HG03097 (cell line): ENCODE measurements around the gene RAB17.

Experiments
- ATAC-seq: cut with Tn5 transposase; IDR thresholded peaks from one replicate; pipeline ENCODE4 v1.9.1; 2021; ENCODE audit not compliant: unreplicated experiment, low FRiP score

RAB17 gene, protein sequence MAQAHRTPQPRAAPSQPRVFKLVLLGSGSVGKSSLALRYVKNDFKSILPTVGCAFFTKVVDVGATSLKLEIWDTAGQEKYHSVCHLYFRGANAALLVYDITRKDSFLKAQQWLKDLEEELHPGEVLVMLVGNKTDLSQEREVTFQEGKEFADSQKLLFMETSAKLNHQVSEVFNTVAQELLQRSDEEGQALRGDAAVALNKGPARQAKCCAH

GRCh38 chr2:237590272-237591140 is at the start of gene RAB17:
TSS of gene RAB17 (minus strand) at chr2:237590734. CDS start at chr2:237586154, 4,580 bp downstream.
- ATAC-seq: no peak

DNA sequence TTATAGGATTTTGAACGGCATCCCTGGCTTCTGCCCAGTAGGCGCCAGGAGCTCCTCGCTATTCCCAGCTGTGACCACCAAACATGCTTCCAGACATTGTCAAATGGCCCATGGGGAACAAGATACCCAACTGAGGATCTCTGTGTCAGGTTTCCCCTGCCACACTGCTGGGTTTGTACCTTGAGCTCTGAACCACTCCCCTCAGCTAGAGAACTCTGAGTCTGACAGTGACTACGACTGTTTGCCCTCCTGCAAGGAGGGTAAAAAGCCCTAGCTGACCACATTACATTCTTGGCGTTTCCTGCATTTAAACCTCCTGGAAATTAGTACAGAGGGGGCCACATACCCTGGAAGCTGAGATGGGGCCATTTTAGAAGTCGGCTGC is 49.3 kb upstream of the RAB17 start:
- ATAC-seq: no peak

DNA sequence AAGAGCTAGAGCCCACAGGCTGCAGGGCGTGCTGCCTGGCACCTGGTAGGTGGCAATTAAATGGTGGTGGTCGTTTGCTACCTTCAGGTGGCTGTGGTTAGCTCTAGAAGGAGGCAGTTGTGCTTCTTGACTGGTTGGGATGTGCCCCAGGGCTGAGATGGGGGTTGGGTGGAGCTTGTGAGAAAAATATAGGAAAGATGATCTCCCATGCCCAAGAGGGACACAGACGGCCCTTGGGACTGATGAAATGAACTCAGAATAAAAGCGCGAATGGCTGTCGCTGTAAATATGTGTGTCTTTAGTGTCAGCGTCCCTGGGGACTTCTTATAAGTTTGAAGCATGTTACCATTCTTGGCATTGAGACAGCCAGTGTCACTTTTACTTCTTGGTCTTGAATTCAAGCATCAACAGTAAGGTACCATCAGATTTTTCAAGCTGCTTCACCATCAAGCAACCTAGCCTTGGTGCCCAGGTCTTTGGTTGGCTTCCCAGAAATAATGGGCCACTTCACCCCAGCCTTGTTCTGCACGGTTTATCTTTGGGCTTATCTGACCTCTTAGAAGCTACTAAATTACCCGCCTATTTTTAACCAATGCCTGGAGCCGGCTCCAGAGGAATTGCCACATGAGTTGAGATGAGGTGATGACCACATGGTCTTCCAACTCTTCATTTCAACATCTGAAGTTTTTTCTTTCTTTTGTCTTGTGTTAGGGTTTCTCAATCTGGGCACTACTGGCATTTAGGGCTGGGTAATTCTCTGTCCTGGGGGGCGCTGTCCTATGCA is 48.7 kb upstream of the RAB17 start:
- ATAC-seq: no peak

GRCh38 chr2:237638176-237638575 is 47.6 kb upstream of the RAB17 start:
- no peak for ATAC-seq

- no peak for ATAC-seq
Measured at GRCh38 chr2:237637429-237638135, 47.0 kb upstream of the RAB17 start.

- ATAC-seq: no peak
Measured at GRCh38 chr2:237636578-237636977, 46.0 kb upstream of the RAB17 start.

- ATAC-seq: no peak
Measured at GRCh38 chr2:237633061-237633561, 42.6 kb upstream of the RAB17 start.

GRCh38 chr2:237631801-237632585 is 41.5 kb upstream of the RAB17 start:
- no peak for ATAC-seq

GRCh38 chr2:237631007-237631785 is 40.7 kb upstream of the RAB17 start:
- ATAC-seq: no peak

DNA sequence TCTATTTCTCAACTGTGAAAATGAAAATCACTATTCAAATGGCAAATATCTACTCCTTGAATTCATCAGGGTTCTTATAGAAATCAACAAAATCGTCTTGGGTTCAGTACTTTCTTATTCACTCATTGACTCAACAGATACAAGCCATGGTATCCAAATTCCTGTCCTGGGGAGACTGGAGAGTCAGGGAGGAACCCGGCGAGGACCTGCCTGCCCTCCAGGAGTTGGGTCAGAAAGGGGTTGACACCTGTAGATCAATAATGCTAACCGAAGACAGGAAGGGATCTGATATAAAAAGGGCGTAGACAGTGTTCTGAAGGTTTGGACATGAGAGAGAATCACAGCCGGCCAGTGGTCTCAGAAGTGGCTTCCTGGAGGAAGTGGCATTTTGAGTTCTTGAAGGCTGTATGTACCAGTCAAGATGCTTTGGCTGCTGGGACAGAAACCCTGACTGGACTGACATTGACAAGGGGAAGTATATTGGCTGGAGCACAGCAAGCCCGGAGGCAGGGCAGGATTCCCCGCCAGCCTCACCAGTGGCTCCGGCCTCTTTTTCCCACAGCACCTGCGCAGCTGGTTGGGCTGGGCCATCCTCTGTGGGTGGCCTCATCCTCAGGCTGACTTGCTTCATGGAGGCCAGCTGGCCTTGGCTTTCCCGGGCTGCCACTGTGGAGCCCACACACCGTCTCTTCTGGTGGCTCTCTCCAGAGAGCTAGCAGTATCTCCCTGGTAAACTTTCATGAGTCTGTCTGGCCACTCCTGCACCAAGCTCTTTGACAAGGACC is 39.9 kb upstream of the RAB17 start:
- ATAC-seq: no peak

DNA sequence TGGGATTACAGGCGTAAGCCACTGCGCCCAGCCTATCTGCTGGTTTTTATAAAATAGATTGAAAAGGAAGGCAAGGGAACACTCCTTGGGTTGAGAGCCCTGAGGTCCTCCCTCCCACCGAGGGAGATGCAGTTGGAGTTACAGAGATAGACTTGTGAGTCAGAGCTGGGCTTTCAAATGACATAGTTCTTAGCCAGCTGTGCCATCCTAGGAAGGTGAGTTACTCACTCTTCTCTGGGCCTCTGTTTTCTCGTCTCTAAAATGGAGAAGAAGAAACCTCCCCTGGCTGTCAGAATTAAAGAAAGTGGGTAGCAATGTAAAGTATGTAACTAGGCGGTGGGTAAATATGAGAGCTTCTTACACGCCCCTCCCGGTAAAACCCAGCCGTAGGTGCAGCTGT is 39.2 kb upstream of the RAB17 start:
- no peak for ATAC-seq

GRCh38 chr2:237629188-237629534 is 38.6 kb upstream of the RAB17 start:
- ATAC-seq: no peak

GRCh38 chr2:237628247-237629187 is 38.0 kb upstream of the RAB17 start:
- ATAC-seq: no peak

- ATAC-seq: no peak
Measured at GRCh38 chr2:237627441-237628246, 37.1 kb upstream of the RAB17 start, which contains the start of gene LRRFIP1. TSS of gene LRRFIP1 (plus strand) at chr2:237627587. CDS start at chr2:237627645, 58 bp downstream.

GRCh38 chr2:237626813-237627440 is 36.4 kb upstream of the RAB17 start:
- no peak for ATAC-seq

DNA sequence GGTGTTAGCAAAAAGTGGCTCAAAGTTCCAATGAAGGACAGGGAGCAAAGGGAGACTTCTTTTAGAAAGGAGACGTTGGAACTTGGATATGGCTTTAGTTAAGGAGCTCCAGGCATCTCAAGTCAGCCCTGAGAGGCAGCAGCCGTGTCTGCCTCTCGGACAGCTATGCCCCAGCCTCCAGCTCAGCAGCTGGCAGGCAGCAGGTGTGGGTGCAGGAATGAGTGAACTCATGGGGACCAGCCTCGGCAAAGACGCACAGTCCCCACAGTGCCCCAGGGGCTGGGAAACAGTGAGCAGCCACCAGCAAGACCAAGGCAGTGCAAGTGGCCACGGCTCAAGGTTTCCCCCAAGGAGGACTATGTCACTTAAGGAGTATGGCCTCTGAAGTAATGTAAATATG is 35.2 kb upstream of the RAB17 start:
- no peak for ATAC-seq
